ENCODE data around the gene CHST1.

The CHST1 gene

DNA sequence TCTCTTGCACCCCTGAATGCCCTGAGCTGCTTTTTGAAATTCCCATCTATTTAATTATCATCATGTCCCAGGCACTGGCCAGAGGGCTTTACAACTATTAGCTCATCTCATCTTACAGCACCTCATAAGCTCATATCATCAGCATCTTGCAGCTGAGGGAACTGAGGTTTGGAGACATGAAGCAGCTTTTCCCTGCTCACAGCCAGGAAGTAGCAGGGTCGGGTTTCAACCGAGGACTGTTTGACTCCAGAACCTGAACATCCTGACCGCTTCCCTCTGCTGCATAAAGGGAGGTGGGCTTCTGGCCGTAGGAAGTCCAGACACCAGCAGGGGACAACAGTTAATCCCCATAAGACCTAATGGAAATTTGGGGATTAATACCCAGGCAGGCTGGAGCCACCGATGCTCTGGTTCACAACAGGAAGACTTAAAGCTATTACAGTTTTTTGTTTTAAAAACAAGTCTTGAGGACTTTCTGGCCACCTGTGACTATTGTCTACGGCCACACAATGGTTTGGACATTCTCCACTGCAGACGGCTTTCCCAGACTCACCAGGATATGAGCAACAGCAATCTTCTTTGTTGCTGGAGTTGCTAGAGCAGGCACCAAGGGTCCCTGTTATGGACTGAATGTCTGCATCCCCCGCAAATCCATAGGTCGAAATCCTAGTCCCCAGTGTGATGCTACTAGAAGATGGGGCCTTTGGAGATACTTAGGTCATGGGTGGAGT, 47.4 kb downstream of the CHST1 start:
- no peak for TF ChIP-seq FOXM1 (IDR thresholded peaks at IDR 0.05; ENCODE audit: borderline replicate concordance, low read depth)
- TF ChIP-seq EP300 (IDR thresholded peaks at IDR 0.05; ENCODE audit: borderline replicate concordance), result no peak
- TF ChIP-seq, protein P1, sequence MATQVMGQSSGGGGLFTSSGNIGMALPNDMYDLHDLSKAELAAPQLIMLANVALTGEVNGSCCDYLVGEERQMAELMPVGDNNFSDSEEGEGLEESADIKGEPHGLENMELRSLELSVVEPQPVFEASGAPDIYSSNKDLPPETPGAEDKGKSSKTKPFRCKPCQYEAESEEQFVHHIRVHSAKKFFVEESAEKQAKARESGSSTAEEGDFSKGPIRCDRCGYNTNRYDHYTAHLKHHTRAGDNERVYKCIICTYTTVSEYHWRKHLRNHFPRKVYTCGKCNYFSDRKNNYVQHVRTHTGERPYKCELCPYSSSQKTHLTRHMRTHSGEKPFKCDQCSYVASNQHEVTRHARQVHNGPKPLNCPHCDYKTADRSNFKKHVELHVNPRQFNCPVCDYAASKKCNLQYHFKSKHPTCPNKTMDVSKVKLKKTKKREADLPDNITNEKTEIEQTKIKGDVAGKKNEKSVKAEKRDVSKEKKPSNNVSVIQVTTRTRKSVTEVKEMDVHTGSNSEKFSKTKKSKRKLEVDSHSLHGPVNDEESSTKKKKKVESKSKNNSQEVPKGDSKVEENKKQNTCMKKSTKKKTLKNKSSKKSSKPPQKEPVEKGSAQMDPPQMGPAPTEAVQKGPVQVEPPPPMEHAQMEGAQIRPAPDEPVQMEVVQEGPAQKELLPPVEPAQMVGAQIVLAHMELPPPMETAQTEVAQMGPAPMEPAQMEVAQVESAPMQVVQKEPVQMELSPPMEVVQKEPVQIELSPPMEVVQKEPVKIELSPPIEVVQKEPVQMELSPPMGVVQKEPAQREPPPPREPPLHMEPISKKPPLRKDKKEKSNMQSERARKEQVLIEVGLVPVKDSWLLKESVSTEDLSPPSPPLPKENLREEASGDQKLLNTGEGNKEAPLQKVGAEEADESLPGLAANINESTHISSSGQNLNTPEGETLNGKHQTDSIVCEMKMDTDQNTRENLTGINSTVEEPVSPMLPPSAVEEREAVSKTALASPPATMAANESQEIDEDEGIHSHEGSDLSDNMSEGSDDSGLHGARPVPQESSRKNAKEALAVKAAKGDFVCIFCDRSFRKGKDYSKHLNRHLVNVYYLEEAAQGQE (IDR thresholded peaks at IDR 0.05; ENCODE audit: low read depth), result no peak
- TF ChIP-seq ZBTB7A (IDR thresholded peaks at IDR 0.05; ENCODE audit: low read depth), result no peak
- TF ChIP-seq NFIC (IDR thresholded peaks at IDR 0.05), result no peak
- no peak for TF ChIP-seq TEAD4 (IDR thresholded peaks at IDR 0.05)
- TF ChIP-seq CEBPB (IDR thresholded peaks at IDR 0.05), result no peak
- TF ChIP-seq, protein P2, sequence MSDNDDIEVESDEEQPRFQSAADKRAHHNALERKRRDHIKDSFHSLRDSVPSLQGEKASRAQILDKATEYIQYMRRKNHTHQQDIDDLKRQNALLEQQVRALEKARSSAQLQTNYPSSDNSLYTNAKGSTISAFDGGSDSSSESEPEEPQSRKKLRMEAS (IDR thresholded peaks at IDR 0.05), result no peak
- TF ChIP-seq, protein P3, sequence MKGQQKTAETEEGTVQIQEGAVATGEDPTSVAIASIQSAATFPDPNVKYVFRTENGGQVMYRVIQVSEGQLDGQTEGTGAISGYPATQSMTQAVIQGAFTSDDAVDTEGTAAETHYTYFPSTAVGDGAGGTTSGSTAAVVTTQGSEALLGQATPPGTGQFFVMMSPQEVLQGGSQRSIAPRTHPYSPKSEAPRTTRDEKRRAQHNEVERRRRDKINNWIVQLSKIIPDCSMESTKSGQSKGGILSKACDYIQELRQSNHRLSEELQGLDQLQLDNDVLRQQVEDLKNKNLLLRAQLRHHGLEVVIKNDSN (IDR thresholded peaks at IDR 0.05), result no peak
- TF ChIP-seq YY1 (IDR thresholded peaks at IDR 0.05; ENCODE audit: low read depth), result no peak

DNA sequence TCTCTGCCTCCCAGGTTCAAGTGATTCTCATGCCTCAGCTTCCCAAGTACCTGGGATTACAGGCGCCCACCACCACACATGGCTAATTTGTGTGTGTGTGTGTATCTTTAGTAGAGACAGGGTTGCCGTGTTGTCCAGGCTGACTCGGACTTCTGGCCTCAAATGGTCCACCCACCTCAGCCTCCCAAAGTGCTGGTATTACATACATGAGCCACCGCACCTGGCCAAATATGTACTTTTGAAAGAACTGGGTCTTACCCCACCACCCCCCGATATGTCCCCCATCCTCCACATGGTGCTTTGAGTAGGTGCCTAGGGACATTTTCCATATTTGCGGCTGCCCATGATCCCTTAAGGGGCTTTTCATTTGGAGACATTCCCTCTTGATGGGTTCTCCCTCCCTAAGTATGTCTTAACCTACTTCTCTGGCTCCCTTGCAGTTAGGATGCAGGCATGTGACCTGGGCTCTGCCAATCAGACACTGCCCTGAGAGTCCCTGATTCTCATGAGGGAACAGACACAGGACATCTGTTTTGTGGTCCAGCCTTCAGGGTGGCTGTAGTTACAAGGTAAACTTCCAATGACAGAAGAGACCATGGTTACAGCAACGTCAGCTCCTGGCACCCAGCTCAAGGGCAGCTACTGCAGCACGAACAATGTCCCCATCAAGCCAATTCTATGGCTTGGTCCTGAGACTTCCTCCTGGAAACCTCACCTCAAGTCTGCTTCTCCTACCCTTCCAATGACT, 48.4 kb downstream of the CHST1 start:
- TF ChIP-seq EP300 (IDR thresholded peaks at IDR 0.05; ENCODE audit: borderline replicate concordance), result no peak
- no peak for TF ChIP-seq EGR1 (IDR thresholded peaks at IDR 0.05)
- TF ChIP-seq RAD21 (IDR thresholded peaks at IDR 0.05; ENCODE audit: low read depth), result no peak
- no peak for TF ChIP-seq TCF12 (IDR thresholded peaks at IDR 0.05; ENCODE audit: low read depth)
- TF ChIP-seq ZBTB7A (IDR thresholded peaks at IDR 0.05; ENCODE audit: low read depth), result no peak
- TF ChIP-seq, protein P3 (IDR thresholded peaks at IDR 0.05), result no peak
- TF ChIP-seq, protein P1 (IDR thresholded peaks at IDR 0.05; ENCODE audit: low read depth), result no peak
- no peak for TF ChIP-seq NFIC (IDR thresholded peaks at IDR 0.05)
- TF ChIP-seq FOXM1 (IDR thresholded peaks at IDR 0.05; ENCODE audit: borderline replicate concordance, low read depth), result no peak
- TF ChIP-seq, protein P2 (IDR thresholded peaks at IDR 0.05), result no peak
- no peak for TF ChIP-seq CREB1 (IDR thresholded peaks at IDR 0.05; ENCODE audit: low read depth)
- TF ChIP-seq TEAD4 (IDR thresholded peaks at IDR 0.05), result no peak
- TF ChIP-seq YY1 (IDR thresholded peaks at IDR 0.05; ENCODE audit: low read depth), result no peak
- no peak for TF ChIP-seq CEBPB (IDR thresholded peaks at IDR 0.05)
- TF ChIP-seq TAF1 (IDR thresholded peaks at IDR 0.05; ENCODE audit: low read depth), result no peak

DNA sequence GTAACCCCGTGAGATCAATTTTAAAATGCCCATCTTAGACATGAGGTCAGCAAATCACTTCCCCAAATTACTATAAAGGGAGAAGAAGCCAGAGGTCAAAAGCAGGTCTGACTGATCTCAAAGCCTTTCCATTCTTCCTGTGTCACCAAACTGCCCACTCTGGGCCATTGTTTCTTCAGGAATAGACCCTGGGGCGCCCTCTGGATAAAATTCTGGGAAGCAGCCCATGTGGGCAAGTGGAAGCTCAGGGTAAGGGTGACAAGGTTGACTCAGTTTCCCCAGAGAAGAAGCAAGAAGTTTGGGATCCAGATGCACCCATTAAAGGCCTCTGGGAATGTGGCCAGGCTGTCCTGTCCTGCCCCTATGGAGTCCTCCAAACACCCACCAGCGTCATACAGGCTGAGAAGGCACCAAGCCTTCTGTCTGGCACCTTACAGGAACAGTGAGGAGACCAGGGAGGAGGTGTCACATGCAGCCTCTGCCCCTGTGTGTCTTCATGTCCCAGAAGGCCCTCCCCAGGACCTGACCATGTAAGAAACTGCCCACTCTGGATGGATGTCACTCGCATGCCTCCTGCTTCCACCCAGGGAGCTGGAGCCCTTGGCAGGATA, 50.1 kb downstream of the CHST1 start:
- TF ChIP-seq ZBTB7A (IDR thresholded peaks at IDR 0.05; ENCODE audit: low read depth) (no peak), TAF1 (IDR thresholded peaks at IDR 0.05; ENCODE audit: low read depth) (no peak), FOXM1 (IDR thresholded peaks at IDR 0.05; ENCODE audit: borderline replicate concordance, low read depth) (no peak), TEAD4 (IDR thresholded peaks at IDR 0.05) (no peak), RAD21 (IDR thresholded peaks at IDR 0.05; ENCODE audit: low read depth) (no peak), NFIC (IDR thresholded peaks at IDR 0.05) (no peak), CEBPB (IDR thresholded peaks at IDR 0.05) (no peak), CREB1 (IDR thresholded peaks at IDR 0.05; ENCODE audit: low read depth) (no peak), YY1 (IDR thresholded peaks at IDR 0.05; ENCODE audit: low read depth) (no peak), TCF12 (IDR thresholded peaks at IDR 0.05; ENCODE audit: low read depth) (no peak), EGR1 (IDR thresholded peaks at IDR 0.05) (no peak), EP300 (IDR thresholded peaks at IDR 0.05; ENCODE audit: borderline replicate concordance) (no peak)
- TF ChIP-seq, protein P3 (IDR thresholded peaks at IDR 0.05), result no peak
- TF ChIP-seq, protein P1 (IDR thresholded peaks at IDR 0.05; ENCODE audit: low read depth), result no peak
- TF ChIP-seq, protein P2 (IDR thresholded peaks at IDR 0.05), result no peak

All from Ishikawa (cell line).